T-helper 2 cell treated with Interferon-gamma antibody and Interleukin-4, amounts not matched to agents 100 ng/mL and 5 ng/mL, for 36 hours (primary cell): ENCODE data around the gene LAMC1. TPM values are rescaled to one million over a fixed set of nuclear protein-coding genes. Genes with fewer than 3 reads are reported as not detected.
"Not testable (repeated sequence)": the region's sequence is repeated elsewhere in the genome, so short reads cannot be mapped to it uniquely, and the experiment has no call there.

Experiments used
- intact Hi-C: fragments of 100-400 bp; cut with micrococcal nuclease; formaldehyde crosslinking; loops from one replicate; pipeline ENCODE4 v1.15.1; 2023
- total RNA-seq: library from RNA; stranded (reverse); gene quantifications from 2 replicates; pipeline ENCODE4 v1.2.3, GENCODE V29; 2022

Gene LAMC1
- total RNA-seq, 1 donor from 2014 or later: not detected

GRCh38 chr1:183144752-183145151, 121.5 kb downstream of the LAMC1 start:
- intact Hi-C loops: loop anchor here (5.0 kb wide), 1 partner anchor 53 kb away; no protein-coding TSS in a partner anchor

DNA sequence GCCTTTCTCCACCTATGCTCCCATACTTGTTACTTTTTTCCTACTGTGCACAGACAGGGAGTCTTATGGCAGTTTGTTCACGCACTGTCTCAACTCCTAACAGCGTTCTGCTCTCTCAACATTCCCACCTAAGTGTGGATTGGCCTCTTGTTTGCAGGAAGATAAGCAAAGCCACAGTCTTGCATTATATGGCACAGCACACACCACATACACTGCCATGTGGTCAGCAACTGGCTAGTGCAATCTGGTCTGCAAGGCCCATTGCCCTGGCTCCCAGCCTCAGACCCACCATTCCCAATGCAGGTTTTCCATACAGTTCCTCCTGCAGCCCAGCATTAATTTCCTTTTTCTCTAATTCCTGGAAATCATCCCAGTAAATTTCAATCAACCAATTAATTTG, 124.5 kb downstream of the LAMC1 start:
- intact Hi-C loops: loop anchor here (5.0 kb wide), 1 partner anchor 50 kb away; no protein-coding TSS in a partner anchor

GRCh38 chr1:183148599-183148998, 125.4 kb downstream of the LAMC1 start:
- intact Hi-C loops: loop anchor here (5.0 kb wide), 1 partner anchor 49 kb away; no protein-coding TSS in a partner anchor

GRCh38 chr1:183149273-183149672, 126.1 kb downstream of the LAMC1 start:
- intact Hi-C loops: loop anchor here (5.0 kb wide), 1 partner anchor 48 kb away; no protein-coding TSS in a partner anchor

DNA sequence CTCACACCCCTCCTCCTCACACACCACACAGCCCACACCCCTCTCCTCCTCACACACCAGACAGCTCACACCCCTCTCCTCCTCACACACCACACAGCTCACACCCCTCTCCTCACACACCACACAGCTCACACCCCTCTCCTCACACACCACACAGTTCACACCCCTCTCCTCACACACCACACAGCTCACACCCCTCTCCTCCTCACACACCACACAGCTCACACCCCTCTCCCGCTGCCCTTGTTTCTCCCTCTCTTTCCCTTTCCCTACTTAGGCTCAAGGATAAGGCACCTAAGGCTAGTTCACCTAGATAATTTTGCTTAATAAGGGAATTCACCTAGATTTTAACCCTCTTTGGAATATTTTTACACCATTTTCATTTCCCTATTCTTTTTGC, 126.8 kb downstream of the LAMC1 start:
- intact Hi-C loops: not testable (repeated sequence)

DNA sequence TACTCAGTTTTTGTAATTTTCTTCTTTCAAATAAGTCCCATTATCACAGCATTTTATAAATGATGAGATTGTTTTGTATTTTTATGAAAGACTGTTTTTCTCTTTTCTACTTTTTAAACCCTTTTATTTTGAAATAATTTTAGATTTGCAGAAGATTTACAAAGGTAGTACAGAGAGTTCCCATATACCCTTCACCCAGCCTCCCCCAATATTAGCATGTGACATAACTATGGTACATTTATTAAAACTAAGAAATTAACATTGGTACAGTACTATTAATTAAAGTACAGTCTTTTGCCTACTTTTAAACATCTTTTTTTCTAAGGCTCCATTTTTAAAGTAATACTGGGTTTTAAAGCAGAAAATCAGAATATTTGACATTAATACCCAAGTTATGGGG, 127.2 kb downstream of the LAMC1 start:
- intact Hi-C loops: no loop called here

- intact Hi-C loops: no loop called here
Measured at GRCh38 chr1:183152180-183152579, 129.0 kb downstream of the LAMC1 start.

DNA sequence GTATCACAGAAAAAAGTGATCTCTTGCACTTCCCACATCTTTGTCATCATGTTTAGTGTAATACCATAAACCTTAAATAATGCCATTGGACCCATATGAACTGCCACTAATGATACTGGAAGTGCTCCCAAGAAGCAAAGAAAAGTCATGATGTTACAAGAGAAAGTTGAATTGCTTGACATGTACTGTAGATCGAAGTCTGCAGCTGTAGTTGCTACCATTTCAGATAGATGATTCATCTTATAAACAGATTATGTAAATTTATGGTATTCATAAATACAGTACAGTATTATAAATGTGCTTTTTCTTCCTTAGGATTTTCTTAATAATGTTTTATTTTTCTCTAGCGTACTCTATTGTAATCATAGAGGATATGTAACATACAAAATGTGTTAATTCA, 132.7 kb downstream of the LAMC1 start:
- intact Hi-C loops: no loop called here

- intact Hi-C loops: no loop called here
Measured at GRCh38 chr1:183159960-183160359, 136.7 kb downstream of the LAMC1 start.

DNA sequence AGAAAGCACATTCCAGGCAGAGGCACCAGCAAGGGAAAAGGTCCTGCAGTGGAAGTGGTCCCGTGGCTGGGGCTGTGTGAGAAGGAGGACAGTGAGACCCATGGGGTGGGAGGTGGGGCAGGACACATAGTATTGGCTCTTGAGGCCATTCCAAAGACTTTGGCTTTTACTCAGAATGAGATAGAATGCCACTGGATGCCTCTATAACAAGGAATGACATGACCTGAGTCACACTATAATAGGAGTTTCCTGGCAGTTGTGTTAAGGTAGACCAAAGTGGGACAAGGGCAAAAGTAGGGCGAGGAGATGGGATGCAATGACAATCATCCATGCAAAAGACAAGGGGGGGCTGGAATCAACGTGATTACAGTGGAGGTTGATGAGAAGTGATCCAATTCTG, 138.2 kb downstream of the LAMC1 start:
- intact Hi-C loops: no loop called here

DNA sequence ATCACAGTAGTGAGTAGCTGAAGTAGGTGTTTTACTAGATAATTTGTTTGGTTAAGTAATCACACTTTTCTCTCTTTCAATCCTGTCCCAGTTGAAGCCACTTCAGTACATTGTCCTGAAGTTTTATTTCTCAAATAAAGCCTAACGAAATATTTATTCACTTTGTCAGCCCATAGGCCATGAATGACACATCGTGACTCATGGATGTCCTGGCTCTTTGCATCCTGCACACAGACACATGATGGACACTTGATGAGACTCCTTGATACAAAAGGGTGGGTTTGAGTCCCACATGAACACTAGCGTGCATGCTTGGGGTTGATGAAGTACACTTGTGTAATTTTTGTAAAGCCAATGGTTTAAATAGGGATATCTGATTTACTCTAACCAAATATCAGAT, 140.1 kb downstream of the LAMC1 start:
- intact Hi-C loops: no loop called here

DNA sequence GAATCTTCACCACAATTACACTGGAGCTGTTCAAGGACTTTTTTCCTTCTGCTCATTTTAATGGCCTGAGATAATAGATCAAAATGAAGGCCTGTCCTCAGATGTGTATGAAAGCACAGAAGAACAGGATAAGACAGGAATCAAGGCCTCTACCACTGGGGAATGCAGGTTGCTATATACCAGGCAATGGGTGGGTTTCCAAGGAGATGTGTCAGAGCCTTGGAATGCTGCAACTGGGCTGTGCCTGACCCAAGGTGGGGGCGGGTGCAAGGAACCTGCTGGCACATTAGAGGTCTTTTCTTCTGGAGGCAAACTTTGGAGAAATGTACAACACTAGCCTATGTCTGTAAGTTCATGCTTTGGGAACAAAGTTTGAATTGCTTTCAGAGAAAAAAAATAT, 141.1 kb downstream of the LAMC1 start:
- intact Hi-C loops: no loop called here

GRCh38 chr1:183164963-183165362, 141.7 kb downstream of the LAMC1 start:
- intact Hi-C loops: no loop called here

DNA sequence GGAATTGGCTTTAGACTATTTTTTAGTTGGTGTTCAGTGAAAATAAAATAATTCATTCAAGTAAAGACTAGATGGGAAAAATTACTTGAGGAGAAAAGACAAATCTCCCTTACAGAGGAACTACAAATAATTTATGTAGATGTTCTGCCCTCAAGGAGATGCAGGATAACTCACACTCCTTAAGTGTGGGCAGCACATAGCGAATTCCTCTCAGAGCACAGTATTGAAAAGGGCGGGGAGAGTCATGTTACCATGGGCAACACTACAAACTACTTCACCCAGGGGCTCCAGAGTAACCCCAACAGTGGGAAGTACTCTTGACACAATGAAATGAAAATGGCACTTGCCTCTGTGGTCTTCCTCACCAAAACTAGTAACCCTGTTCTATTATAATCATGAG, 142.2 kb downstream of the LAMC1 start:
- intact Hi-C loops: no loop called here

DNA sequence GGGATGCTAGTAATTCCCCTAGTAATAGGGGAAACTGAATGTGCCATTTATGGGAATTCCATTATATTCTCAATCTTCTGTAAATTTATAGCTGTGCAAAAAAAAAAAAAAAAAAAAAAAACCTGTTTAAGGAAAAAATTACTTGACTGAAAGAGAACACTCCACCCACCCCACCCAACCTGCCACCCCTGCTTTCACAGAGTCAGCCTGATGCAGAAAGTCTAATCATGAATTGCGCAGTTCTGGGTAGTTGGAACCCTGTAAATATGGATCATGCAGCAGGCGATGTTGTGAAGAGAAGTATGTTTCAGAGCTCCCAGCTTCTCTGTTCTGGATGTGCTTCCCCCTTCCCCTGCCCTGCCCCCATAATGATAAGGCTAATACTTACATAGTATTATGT, 143.2 kb downstream of the LAMC1 start:
- intact Hi-C loops: no loop called here

- intact Hi-C loops: no loop called here
Measured at GRCh38 chr1:183167676-183168075, 144.5 kb downstream of the LAMC1 start.

DNA sequence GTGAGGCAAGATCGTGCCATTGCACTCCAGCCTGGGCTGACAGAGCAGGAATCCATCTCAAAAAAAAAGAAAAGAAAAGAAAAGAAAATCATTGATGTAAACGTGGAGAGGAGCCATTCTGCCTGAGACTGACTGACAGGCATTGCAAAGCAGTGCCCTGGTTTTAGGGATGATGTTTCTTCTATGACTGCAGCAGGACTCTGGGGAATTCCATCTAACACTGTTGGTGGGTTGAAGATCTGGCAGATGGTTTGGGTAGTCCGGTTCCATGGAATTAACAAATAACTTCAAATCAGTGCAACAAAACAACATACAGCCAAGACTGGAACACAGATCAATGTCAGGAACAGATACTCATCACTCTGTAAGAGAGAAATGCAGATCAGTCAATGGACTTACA, 145.1 kb downstream of the LAMC1 start:
- intact Hi-C loops: no loop called here

- intact Hi-C loops: no loop called here
Measured at GRCh38 chr1:183173828-183174227, 150.6 kb downstream of the LAMC1 start.

- intact Hi-C loops: no loop called here
Measured at GRCh38 chr1:183175631-183176030, 152.4 kb downstream of the LAMC1 start.

DNA sequence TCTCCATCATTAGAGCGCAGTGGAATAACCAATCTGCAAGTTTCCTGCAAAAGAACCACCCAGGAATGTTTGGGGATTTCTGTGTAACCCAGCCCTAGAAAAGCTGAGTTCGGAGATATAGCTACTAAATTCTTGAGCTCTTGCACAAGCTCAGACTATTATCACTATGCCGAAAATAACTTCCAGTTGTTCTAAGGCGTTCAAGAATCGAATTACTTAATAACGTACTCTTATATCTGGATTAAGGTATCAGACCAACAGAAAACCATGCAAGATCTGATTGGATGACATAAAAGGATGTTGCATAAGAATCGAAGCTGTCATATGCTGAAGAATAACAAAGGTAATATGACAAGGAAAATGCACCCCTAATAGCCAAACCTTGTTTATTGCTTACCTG, 155.3 kb downstream of the LAMC1 start:
- intact Hi-C loops: no loop called here

GRCh38 chr1:183179033-183179432, 155.8 kb downstream of the LAMC1 start:
- intact Hi-C loops: no loop called here

DNA sequence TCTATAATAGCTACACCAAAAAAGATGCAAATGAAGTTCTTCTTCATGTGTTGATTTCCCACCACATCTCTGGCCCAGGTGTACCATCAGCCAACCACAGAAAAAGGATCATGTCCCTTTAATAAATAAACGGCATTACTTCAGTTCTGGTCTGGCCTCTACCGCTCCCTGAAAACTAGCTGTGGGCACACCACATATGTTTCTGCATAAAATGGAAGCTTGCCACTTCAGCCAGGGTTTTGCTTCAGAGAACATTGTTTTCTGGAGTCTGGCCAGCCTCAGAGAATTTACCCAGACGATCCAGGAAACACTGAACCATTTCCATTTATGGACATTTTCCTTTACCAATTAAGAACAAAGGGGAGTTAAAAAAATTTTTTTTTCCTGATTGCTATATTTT, 157.0 kb downstream of the LAMC1 start:
- intact Hi-C loops: no loop called here

GRCh38 chr1:183180634-183181056, 157.4 kb downstream of the LAMC1 start:
- intact Hi-C loops: no loop called here

GRCh38 chr1:183185941-183186490, 162.8 kb downstream of the LAMC1 start, which contains the start of gene LAMC2:
LAMC2 (plus strand) TSS chr1:183186264; CDS start chr1:183186353, 89 bp downstream.
- intact Hi-C loops: no loop called here
